HepG2 (cell line): ENCODE measurements around the gene RXRG. TPM values are rescaled to one million over a fixed set of nuclear protein-coding genes. Genes with fewer than 3 reads are reported as not detected.

ENCODE experiments used
- ATAC-seq: fragments of 200-7000 bp; cut with Tn5 transposase; 3 replicates; pipeline ENCODE4 v1.9.1; 2020; ENCODE audit warnings: mild to moderate bottlenecking, moderate library complexity
- BruUV-seq: library from RNA; stranded (reverse); fragments of 400-500 nt; replicated peaks from 2 replicates; lab custom pipeline; 2021; lab: Mats Ljungman, UMichigan
- CTCF ChIA-PET: fragments of 300-600 bp; formaldehyde crosslinking; extraction: SDS; loops from one replicate; lab custom pipeline; 2021; ENCODE audit warnings: low total read pairs, inconsistent platforms, low intra/inter-chr PET ratio; lab: Yijun Ruan, JAX
- POLR2A ChIA-PET: fragments of 350-600 bp; sonication (Branson Sonifier 250); formaldehyde crosslinking; loops from one replicate; lab custom pipeline; 2020; ENCODE audit warnings: antibody characterized with exemption, inconsistent platforms; lab: Yijun Ruan, JAX
- DNase-seq: peaks from one replicate; pipeline ENCODE4 v3.0.0-alpha.2; 2015; ENCODE audit warnings: low spot score
- FAIRE-seq: peaks from 3 replicates; lab custom pipeline; 2011; peaks lifted over from hg19 to GRCh38; lab: Jason Lieb, UNC
- H2AFZ ChIP-seq: one replicate; pipeline ENCODE4 v1.6.1; 2011; ENCODE audit warnings: low read length, inconsistent platforms
- H3K27ac ChIP-seq: fragments of 300-600 bp; 3 replicates; pipeline ENCODE4 v1.8.0; 2011; ENCODE audit warnings: mixed run types, mild to moderate bottlenecking, mixed read lengths, low read length, inconsistent platforms; ENCODE audit not compliant: insufficient read depth; ENCODE audit errors: extremely low read length
- H3K27me3 ChIP-seq, 2 experiments: fragments of 200-600 bp in 1 of 2; 2 replicates in 1 of 2; 3 replicates in 1 of 2; pipeline versions ENCODE4 v1.6.0 to v1.8.0; 2011; ENCODE audit warnings: low read length in 2 of 2, mild to moderate bottlenecking in 2 of 2, moderate library complexity in 2 of 2, inconsistent platforms in 1 of 2; ENCODE audit not compliant: insufficient read depth in 2 of 2, control insufficient read depth in 1 of 2
- H3K36me3 ChIP-seq, 2 experiments: fragments of 200-600 bp in 1 of 2; replicated peaks in 1 of 2; 2 replicates in 1 of 2; 3 replicates in 1 of 2; pipeline versions ENCODE4 v1.5.1 to v1.8.0; 2011; ENCODE audit warnings: low read length in 2 of 2, inconsistent platforms in 1 of 2; ENCODE audit not compliant: insufficient read depth in 2 of 2, control insufficient read depth in 1 of 2
- H3K4me1 ChIP-seq: 2 replicates; pipeline ENCODE4 v1.5.1; 2012; ENCODE audit warnings: low read length, inconsistent platforms; ENCODE audit not compliant: insufficient read depth
- H3K4me2 ChIP-seq: 2 replicates; pipeline ENCODE4 v1.6.0; 2011; ENCODE audit warnings: low read depth, low read length, inconsistent platforms
- H3K4me3 ChIP-seq, 3 experiments: fragments of 200-600 bp in 1 of 3; sonication (generic), shearing (Covaris generic) in 1 of 3; replicated peaks in 1 of 3; 2 replicates each; pipeline ENCODE4 v1.5.1; 2011 to 2016; ENCODE audit warnings: low read length in 3 of 3, inconsistent platforms in 2 of 3, low read depth in 2 of 3, mild to moderate bottlenecking in 2 of 3, control low read depth in 1 of 3, mixed read lengths in 1 of 3; ENCODE audit not compliant: insufficient read depth in 1 of 3
- H3K79me2 ChIP-seq: one replicate; pipeline ENCODE4 v1.6.1; 2011; ENCODE audit warnings: low read length, inconsistent platforms; ENCODE audit not compliant: insufficient read depth
- H3K9ac ChIP-seq: 2 replicates; pipeline ENCODE4 v1.6.0; 2011; ENCODE audit warnings: mild to moderate bottlenecking, low read depth, low read length, inconsistent platforms; ENCODE audit not compliant: insufficient read depth
- H3K9me3 ChIP-seq: 2 replicates; pipeline ENCODE4 v1.5.1; 2012; ENCODE audit warnings: mild to moderate bottlenecking, low read length
- H4K20me1 ChIP-seq: 2 replicates; pipeline ENCODE4 v1.6.0; 2011; ENCODE audit warnings: inconsistent platforms, mild to moderate bottlenecking, low read length, moderate library complexity; ENCODE audit not compliant: insufficient read depth
- ATF4 ChIP-seq, 2 experiments: fragments of 450-650 bp in 1 of 2; sonication (generic) in 1 of 2; formaldehyde crosslinking; IDR thresholded peaks; 2 replicates each; pipeline versions ENCODE4 v1.5.0 to v1.8.0; 2020 to 2022; ENCODE audit warnings: mild to moderate bottlenecking in 1 of 2, missing genetic modification reagents in 1 of 2
- CREM ChIP-seq, 2 experiments: sonication (generic) in 1 of 2; formaldehyde crosslinking in 1 of 2; IDR thresholded peaks; 2 replicates each; pipeline versions ENCODE4 v1.4.0 to v1.6.1; 2016 to 2020; ENCODE audit warnings: antibody characterized with exemption in 1 of 2, mild to moderate bottlenecking in 1 of 2, missing genetic modification reagents in 1 of 2
- EHMT2 ChIP-seq: fragments of 200-600 bp; sonication (generic); IDR thresholded peaks from 2 replicates; pipeline ENCODE4 v1.7.0; 2017; ENCODE audit warnings: antibody characterized with exemption, low read depth, low read length, borderline replicate concordance
- FOXM1 ChIP-seq: sonication (generic); formaldehyde crosslinking; IDR thresholded peaks from 2 replicates; pipeline ENCODE4 v1.5.0; 2020; ENCODE audit warnings: missing genetic modification reagents
- KLF16 ChIP-seq, 2 experiments: sonication (generic) in 1 of 2; formaldehyde crosslinking in 1 of 2; IDR thresholded peaks; 2 replicates each; pipeline versions ENCODE4 v1.6.1 to v1.8.0; 2016 to 2023; ENCODE audit warnings: missing genetic modification reagents in 2 of 2, missing compliant biosample characterization in 1 of 2
- RARA ChIP-seq: IDR thresholded peaks from 2 replicates; pipeline ENCODE4 v1.6.1; 2016; ENCODE audit warnings: missing genetic modification reagents, missing compliant biosample characterization
- RARG ChIP-seq: sonication (generic); formaldehyde crosslinking; IDR thresholded peaks from 2 replicates; pipeline ENCODE4 v1.4.0; 2020; ENCODE audit warnings: low read depth, mild to moderate bottlenecking, missing genetic modification reagents
- RFXAP ChIP-seq: sonication (generic); formaldehyde crosslinking; IDR thresholded peaks from 2 replicates; pipeline ENCODE4 v1.4.0; 2020; ENCODE audit warnings: missing genetic modification reagents, borderline replicate concordance
- SRF ChIP-seq: IDR thresholded peaks from 2 replicates; pipeline ENCODE4 v1.6.1; 2011; ENCODE audit warnings: mild to moderate bottlenecking, low read depth, low read length, moderate library complexity
- TAF1 ChIP-seq: sonication (generic); formaldehyde crosslinking; IDR thresholded peaks from 2 replicates; pipeline ENCODE4 v1.4.0; 2020; ENCODE audit warnings: missing genetic modification reagents
- TBL1XR1 ChIP-seq: fragments of 150-350 bp; IDR thresholded peaks from 2 replicates; pipeline ENCODE4 v1.6.1; 2014; ENCODE audit warnings: borderline replicate concordance, low read length; ENCODE audit not compliant: partially characterized antibody
- ZBTB1 ChIP-seq: sonication (generic); formaldehyde crosslinking; IDR thresholded peaks from 2 replicates; pipeline ENCODE4 v1.4.0; 2020; ENCODE audit warnings: missing genetic modification reagents, borderline replicate concordance
- ZFP36L1 ChIP-seq: sonication (generic); formaldehyde crosslinking; IDR thresholded peaks from 2 replicates; pipeline ENCODE4 v1.8.0; 2022; ENCODE audit warnings: mild to moderate bottlenecking, missing genetic modification reagents, moderate library complexity
- ZNF30 ChIP-seq: sonication (generic); formaldehyde crosslinking; IDR thresholded peaks from 2 replicates; pipeline ENCODE4 v1.5.0; 2020; ENCODE audit warnings: mild to moderate bottlenecking, missing genetic modification reagents
- ZNF329 ChIP-seq: sonication (generic); formaldehyde crosslinking; IDR thresholded peaks from 2 replicates; pipeline ENCODE4 v1.9.0; 2021; ENCODE audit warnings: low read depth, mild to moderate bottlenecking, missing genetic modification reagents
- ZNF816 ChIP-seq: sonication (generic); formaldehyde crosslinking; IDR thresholded peaks from 2 replicates; pipeline ENCODE4 v1.8.0; 2022; ENCODE audit warnings: missing genetic modification reagents, mild to moderate bottlenecking, borderline replicate concordance
- WGBS: methylation state at CpG from one replicate; pipeline ENCODE4 v1.1.6; 2017; ENCODE audit warnings: low lambda C conversion rate; 5-methylcytosine and 5-hydroxymethylcytosine counted together
- in situ Hi-C: cut with HindIII; loops from 2 replicates; pipeline ENCODE4 v1.10.0; 2017; ENCODE audit warnings: low pct_unique_long_range_greater_than_20kb; ENCODE audit not compliant: extremely low pct_ligation_motif_present
- intact Hi-C: fragments of 100-400 bp; cut with micrococcal nuclease; formaldehyde crosslinking; loops from one replicate; pipeline ENCODE4 v1.10.0; 2022; ENCODE audit not compliant: unreplicated experiment
- polyA plus RNA-seq, 8 experiments: library from polyadenylated mRNA; depleted of rRNA in 3 of 8; stranded (reverse) in 7 of 8; unstranded in 1 of 8; fragments of >200 nt; fragmentation: Illumina TruSeq in 4 of 8; extraction: Trizol in 4 of 8; gene quantifications; 2 replicates each; pipeline versions ENCODE4 v1.2.1 to v1.2.3, GENCODE V29; 2011 to 2016; ENCODE audit warnings: low read depth in 4 of 8, missing spikeins in 1 of 8, mixed read lengths in 1 of 8; ENCODE audit not compliant: insufficient read depth in 1 of 8
- total RNA-seq, 5 experiments: library from RNA; depleted of rRNA; stranded (reverse); fragments of >200 nt; fragmentation: Illumina TruSeq; extraction: Trizol; gene quantifications; 2 replicates each; pipeline ENCODE4 v1.2.3, GENCODE V29; 2016; ENCODE audit warnings: low read depth in 1 of 5
- TF ChIP-seq, protein P1 (sequence below): sonication (generic); formaldehyde crosslinking; IDR thresholded peaks from 2 replicates; pipeline ENCODE4 v1.8.1; 2023; ENCODE audit warnings: mild to moderate bottlenecking, moderate library complexity, missing genetic modification reagents

RXRG gene
- total and polyA plus RNA-seq, 2 of the 13 experiments (the other 11 are each of a cell fraction or from before 2014, with no cell fraction given) = not detected

- TF ChIP-seq ZNF816 (CRISPR knock-in tag) = no peak
- TF ChIP-seq TBL1XR1 = no peak
- TF ChIP-seq ZFP36L1 = no peak
- TF ChIP-seq ZNF329 = no peak
- TF ChIP-seq KLF16 (CRISPR knock-in tag; IDR thresholded peaks at IDR 0.05) = no peak
- no peak for TF ChIP-seq RARG
- no peak for TF ChIP-seq ZBTB1 (CRISPR knock-in tag)
- intact Hi-C loops = no loop called here
- no peak overlapping the region for H3K9ac ChIP-seq
- in situ Hi-C loops = no loop called here
- ATAC-seq (no peak), FAIRE-seq (no peak), DNase-seq (no peak)
- H3K4me2 ChIP-seq = no peak overlapping the region
- H3K9me3 ChIP-seq = no peaks in the 10 kb centered on the region
- BruUV-seq = no TSS peak
- no peaks in the 10 kb centered on the region for H3K36me3 ChIP-seq
- WGBS = 84% methylated on average over 53 of the region's 53 CpGs
- ChIA-PET POLR2A (no interaction called here), CTCF (no interaction called here)
- no peak overlapping the region for H3K27ac ChIP-seq
- no peaks in the 10 kb centered on the region for H3K79me2 ChIP-seq
- H3K27me3 ChIP-seq = no peaks in the 10 kb centered on the region
- H4K20me1 ChIP-seq = no peaks in the 10 kb centered on the region
- H3K4me1 ChIP-seq = no peaks in the 10 kb centered on the region
- no peak overlapping the region for H3K4me3 ChIP-seq
- H2AFZ ChIP-seq = no peak overlapping the region
Observed at GRCh38 chr1:165355139-165355976, 89.6 kb downstream of the RXRG start.

- no peaks in the 10 kb centered on the region for H3K9me3 ChIP-seq
- no peak overlapping the region for H3K9ac ChIP-seq
- ATAC-seq (no peak), FAIRE-seq (no peak), DNase-seq (no peak)
- no peaks in the 10 kb centered on the region for H3K36me3 ChIP-seq
- POLR2A ChIA-PET = no interaction called here
- intact Hi-C loops (no loop called here), in situ Hi-C loops (no loop called here)
- no peaks in the 10 kb centered on the region for H4K20me1 ChIP-seq
- H3K79me2 ChIP-seq = no peaks in the 10 kb centered on the region
- 59% methylated on average over 12 of the region's 22 CpGs for WGBS
- no peak overlapping the region for H3K27ac ChIP-seq
- H3K27me3 ChIP-seq = no peaks in the 10 kb centered on the region
- CTCF ChIA-PET = no interaction called here
- no peaks in the 10 kb centered on the region for H3K4me1 ChIP-seq
- no TSS peak for BruUV-seq
- H3K4me2 ChIP-seq = no peak overlapping the region
- no peak overlapping the region for H2AFZ ChIP-seq
- no peak overlapping the region for H3K4me3 ChIP-seq
- TF ChIP-seq FOXM1 (CRISPR knock-in tag) (no peak), RARA (CRISPR knock-in tag) (no peak), EHMT2 (no peak), TBL1XR1 (no peak), ATF4 (CRISPR knock-in tag; IDR thresholded peaks at IDR 0.05) (no peak), RFXAP (CRISPR knock-in tag) (no peak), ZNF30 (CRISPR knock-in tag) (no peak), SRF (no peak), CREM (IDR thresholded peaks at IDR 0.05) (no peak), CREM (CRISPR knock-in tag; IDR thresholded peaks at IDR 0.05) (no peak), TAF1 (CRISPR knock-in tag) (no peak)
- TF ChIP-seq, protein P1, sequence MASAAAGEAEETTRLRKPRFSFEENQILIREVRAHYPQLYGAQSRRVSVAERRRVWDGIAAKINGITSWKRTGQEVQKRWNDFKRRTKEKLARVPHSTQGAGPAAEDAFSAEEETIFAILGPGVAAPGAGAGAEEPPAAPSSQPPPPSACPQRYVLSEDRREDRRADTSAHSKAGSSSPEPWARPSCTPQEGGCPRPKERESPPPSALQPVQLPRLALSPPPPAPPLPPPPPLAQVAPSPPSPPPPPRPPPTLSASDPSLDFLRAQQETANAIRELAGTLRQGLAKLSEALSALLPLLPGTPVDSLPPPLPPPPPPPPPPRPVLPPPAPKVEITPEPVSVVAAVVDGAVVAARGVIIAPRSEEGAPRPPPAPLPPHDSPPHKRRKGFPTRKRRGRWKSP = no peak
Observed at GRCh38 chr1:165354739-165355138, 90.2 kb downstream of the RXRG start.
